ENCODE results near the gene CCNA1.

Gene CCNA1

DNA sequence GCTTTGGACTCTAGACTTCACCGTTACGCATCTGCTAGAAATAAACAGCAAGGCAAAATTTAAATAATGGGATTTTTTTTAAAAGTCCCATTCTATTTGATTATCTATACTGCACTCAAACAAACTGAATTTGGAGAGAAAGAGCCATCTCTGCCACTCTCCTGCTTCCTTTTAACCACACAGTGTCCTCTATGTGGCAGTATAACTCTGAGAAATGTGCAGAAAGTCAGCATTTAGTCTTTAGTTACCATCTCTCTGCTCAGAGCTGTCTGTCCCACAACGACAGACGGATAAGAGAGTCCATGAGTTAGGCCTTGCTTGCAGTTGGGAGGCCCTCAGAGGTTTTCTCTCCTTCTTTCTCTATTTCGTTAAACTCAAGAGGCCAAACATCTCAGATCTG lies 21.2 kb downstream of the CCNA1 start:
- DNase-seq (ENCODE audit: low read depth in 2 of 2) = no peak

DNA sequence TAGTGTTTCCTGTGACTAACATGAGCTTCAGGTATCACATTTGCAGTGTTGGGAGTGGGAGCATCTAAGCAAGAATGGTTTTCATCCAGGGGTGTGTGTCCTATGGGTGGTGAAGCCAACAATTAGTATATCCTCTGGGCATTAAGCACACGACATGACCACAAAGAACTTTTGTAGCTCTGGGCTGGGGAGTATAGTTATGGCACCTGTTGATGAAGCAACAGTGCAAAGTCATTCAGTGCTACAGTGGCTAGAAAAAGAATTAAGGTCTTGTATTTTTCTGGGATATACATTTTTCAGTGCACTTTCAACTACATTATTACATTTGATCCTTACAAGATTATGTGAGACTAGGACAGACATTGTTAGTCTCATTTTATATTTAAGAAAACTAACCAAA lies 21.8 kb downstream of the CCNA1 start:
- DNase-seq (ENCODE audit: low read depth in 2 of 2) = no peak

GRCh38 chr13:36454987-36455386 lies 22.7 kb downstream of the CCNA1 start:
- DNase-seq (ENCODE audit: low read depth in 2 of 2) = no peak

GRCh38 chr13:36456577-36456976 lies 24.3 kb downstream of the CCNA1 start:
- DNase-seq (ENCODE audit: low read depth in 2 of 2) = no peak

- no peak for DNase-seq (ENCODE audit: low read depth in 2 of 2)
Observed at GRCh38 chr13:36461506-36461905, 29.2 kb downstream of the CCNA1 start.

- no peak for DNase-seq (ENCODE audit: low read depth in 2 of 2)
Observed at GRCh38 chr13:36475468-36475867, 43.2 kb downstream of the CCNA1 start.

GRCh38 chr13:36476661-36477060 lies 44.4 kb downstream of the CCNA1 start:
- no peak for DNase-seq (ENCODE audit: low read depth in 2 of 2)

- DNase-seq (ENCODE audit: low read depth in 2 of 2) = no peak
Observed at GRCh38 chr13:36480726-36481427, 48.6 kb downstream of the CCNA1 start.

DNA sequence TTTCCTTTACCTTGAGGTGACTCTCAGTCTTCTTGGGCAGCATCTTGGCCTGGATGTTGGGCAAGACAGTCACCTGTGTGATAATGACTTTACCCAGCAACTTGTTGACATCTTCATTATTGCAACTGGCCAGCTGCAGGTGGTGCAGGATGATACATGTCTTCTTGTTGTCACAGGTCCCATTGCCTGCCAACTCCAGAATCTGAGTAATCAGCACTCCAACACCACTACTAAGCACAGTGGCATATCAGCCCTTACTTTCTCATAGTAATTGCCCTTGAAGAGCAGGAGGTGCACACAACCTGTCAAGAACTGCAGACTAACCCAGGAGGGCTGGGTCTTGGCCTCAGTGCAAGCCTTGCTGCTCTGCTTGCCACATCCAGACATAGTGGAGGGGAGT lies 57.8 kb downstream of the CCNA1 start:
- DNase-seq (ENCODE audit: low read depth in 2 of 2) = no peak

All from stimulated activated CD4-positive, alpha-beta T cell treated with anti-CD3 and anti-CD28 coated beads, Interleukin-15, amount 100 ng/mL, for 48 hours (primary cell).